OCI-LY1 (cell line): ENCODE results near the gene DUT.

Experiments
- CTCF ChIP-seq: fragments of 200-600 bp; sonication (generic), shearing (Covaris generic); IDR thresholded peaks from 2 replicates; pipeline ENCODE4 v1.5.1; 2017; ENCODE audit warnings: mild to moderate bottlenecking, antibody characterized with exemption, low read length, moderate library complexity, mixed read lengths
- EZH2 ChIP-seq: fragments of 200-600 bp; sonication (generic), shearing (Covaris generic); IDR thresholded peaks from 2 replicates; pipeline ENCODE4 v1.8.0; 2017; ENCODE audit warnings: borderline replicate concordance, mixed run types, mild to moderate bottlenecking, antibody characterized with exemption, low read length, moderate library complexity, mixed read lengths

GRCh38 chr15:48365575-48365974 is 34.3 kb downstream of the DUT start:
- TF ChIP-seq CTCF (no peak), EZH2 (no peak)
